HG02973 (cell line): ENCODE data around the gene ERAP2.
"Not testable (repeated sequence)": the region's sequence is repeated elsewhere in the genome, so short reads cannot be mapped to it uniquely, and the experiment has no call there.

Experiments used
- ATAC-seq: cut with Tn5 transposase; IDR thresholded peaks from one replicate; pipeline ENCODE4 v1.9.1; 2021; ENCODE audit warnings: moderate library complexity; ENCODE audit not compliant: unreplicated experiment

The ERAP2 gene

GRCh38 chr5:96928931-96929708 lies 52.8 kb downstream of the ERAP2 start:
- no peak for ATAC-seq

GRCh38 chr5:96930058-96930457 lies 53.8 kb downstream of the ERAP2 start:
- ATAC-seq: no peak

- ATAC-seq: no peak
These were observed 54.3 kb downstream of the ERAP2 start for GRCh38 chr5:96930589-96930988.

- ATAC-seq: not testable (repeated sequence)
These were observed 54.7 kb downstream of the ERAP2 start for GRCh38 chr5:96931037-96931436.

- no peak for ATAC-seq
These were observed 55.3 kb downstream of the ERAP2 start for GRCh38 chr5:96931605-96932004.

GRCh38 chr5:96932026-96932425 lies 55.7 kb downstream of the ERAP2 start:
- ATAC-seq: no peak

- ATAC-seq: no peak
These were observed 57.7 kb downstream of the ERAP2 start for GRCh38 chr5:96933764-96934707.

- ATAC-seq: peak; percentile 59
These were observed 58.6 kb downstream of the ERAP2 start for GRCh38 chr5:96934708-96935558.

GRCh38 chr5:96935559-96936430 lies 59.5 kb downstream of the ERAP2 start, which contains the start of gene LNPEP:
TSS of gene LNPEP (plus strand) at chr5:96936080. CDS start at chr5:96936156, 76 bp downstream.
- peak; percentile 39 for ATAC-seq

- peak; percentile 33 for ATAC-seq
These were observed 60.4 kb downstream of the ERAP2 start for GRCh38 chr5:96936431-96937320.

- no peak for ATAC-seq
These were observed 64.3 kb downstream of the ERAP2 start for GRCh38 chr5:96940586-96940985.

- no peak for ATAC-seq
These were observed 64.8 kb downstream of the ERAP2 start for GRCh38 chr5:96941140-96941539.

- ATAC-seq: no peak
These were observed 65.8 kb downstream of the ERAP2 start for GRCh38 chr5:96942078-96942477.

- ATAC-seq: no peak
These were observed 66.6 kb downstream of the ERAP2 start for GRCh38 chr5:96942911-96943310.

GRCh38 chr5:96943799-96944198 lies 67.5 kb downstream of the ERAP2 start:
- ATAC-seq: no peak

GRCh38 chr5:96945144-96945897 lies 69.0 kb downstream of the ERAP2 start:
- no peak for ATAC-seq

GRCh38 chr5:96946381-96946780 lies 70.1 kb downstream of the ERAP2 start:
- no peak for ATAC-seq

- ATAC-seq: no peak
These were observed 75.9 kb downstream of the ERAP2 start for GRCh38 chr5:96952118-96952750.
